Activated CD4-positive, alpha-beta T cell treated with anti-CD3 and anti-CD28 coated beads, Interleukin-2, amount 10 ng/mL, durations not matched to agents 7 days and 5 days (primary cell): ENCODE results near the gene SSBP3. TPM values are rescaled to one million over a fixed set of nuclear protein-coding genes. Genes with fewer than 3 reads are reported as not detected.
"Not testable (repeated sequence)": the region's sequence is repeated elsewhere in the genome, so short reads cannot be mapped to it uniquely, and the experiment has no call there.

ENCODE experiments used
- CTCF ChIA-PET: fragments of 350-600 bp; sonication (Branson Sonifier 250); formaldehyde crosslinking; loops from one replicate; lab custom pipeline; 2021; ENCODE audit warnings: antibody characterized with exemption; lab: Charles Lee
- POLR2A ChIA-PET: fragments of 350-600 bp; sonication (Branson Sonifier 250); formaldehyde crosslinking; loops from one replicate; lab custom pipeline; 2021; ENCODE audit warnings: antibody characterized with exemption; lab: Charles Lee
- DNase-seq: peaks from one replicate; pipeline ENCODE4 v3.0.0-alpha.2; 2020
- H3K27ac Mint-ChIP-seq: one replicate; pipeline ENCODE4 v1.8.0; 2021; ENCODE audit warnings: mild to moderate bottlenecking, moderate library complexity, mixed read lengths
- H3K27me3 Mint-ChIP-seq: one replicate; pipeline ENCODE4 v1.8.0; 2021; ENCODE audit warnings: mixed read lengths
- H3K36me3 Mint-ChIP-seq: one replicate; pipeline ENCODE4 v1.8.0; 2021; ENCODE audit warnings: low read depth, mixed read lengths
- H3K4me1 Mint-ChIP-seq: one replicate; pipeline ENCODE4 v1.8.0; 2021; ENCODE audit warnings: mixed read lengths
- H3K4me3 Mint-ChIP-seq: one replicate; pipeline ENCODE4 v1.8.0; 2021; ENCODE audit warnings: mild to moderate bottlenecking, moderate library complexity, mixed read lengths
- H3K9me3 Mint-ChIP-seq: one replicate; pipeline ENCODE4 v1.8.0; 2021; ENCODE audit warnings: mixed read lengths
- total RNA-seq, 2 experiments: library from RNA; stranded (reverse); gene quantifications; one replicate each; pipeline ENCODE4 v1.2.3, GENCODE V29; 2021

The SSBP3 gene
- total RNA-seq, 2 experiments from 2014 or later = 93.4 to 127 TPM

GRCh38 chr1:54399765-54400164 lies 6.4 kb downstream of the SSBP3 start:
- DNase-seq = no peak
- H3K9me3 Mint-ChIP-seq = no peaks in the 10 kb centered on the region
- ChIA-PET POLR2A (no interaction called here), CTCF (interaction anchor here (0.8 kb wide), 1 partner anchor 16 kb away, joined by 3 read pairs; no protein-coding TSS in a partner anchor)
- H3K27me3 Mint-ChIP-seq = no peaks in the 10 kb centered on the region
- H3K27ac Mint-ChIP-seq = no peak overlapping the region
- peaks cover 69% of the 10 kb centered on the region for H3K4me1 Mint-ChIP-seq
- peaks cover 82% of the 10 kb centered on the region for H3K36me3 Mint-ChIP-seq
- H3K4me3 Mint-ChIP-seq = no peak overlapping the region

GRCh38 chr1:54398963-54399528 lies 7.1 kb downstream of the SSBP3 start:
- CTCF ChIA-PET = interaction anchor here (0.8 kb wide), 1 partner anchor 17 kb away, joined by 3 read pairs; no protein-coding TSS in a partner anchor
- no peak for DNase-seq
- no peaks in the 10 kb centered on the region for H3K27me3 Mint-ChIP-seq
- H3K36me3 Mint-ChIP-seq = peaks cover 76% of the 10 kb centered on the region
- peaks cover 62% of the 10 kb centered on the region for H3K4me1 Mint-ChIP-seq
- peak overlapping the region; percentile 14 for H3K27ac Mint-ChIP-seq
- H3K4me3 Mint-ChIP-seq = no peak overlapping the region
- POLR2A ChIA-PET = no interaction called here
- no peaks in the 10 kb centered on the region for H3K9me3 Mint-ChIP-seq

GRCh38 chr1:54397980-54398379 lies 8.2 kb downstream of the SSBP3 start:
- peaks cover 51% of the 10 kb centered on the region for H3K4me1 Mint-ChIP-seq
- H3K36me3 Mint-ChIP-seq = peaks cover 71% of the 10 kb centered on the region
- H3K4me3 Mint-ChIP-seq = no peak overlapping the region
- no peaks in the 10 kb centered on the region for H3K27me3 Mint-ChIP-seq
- H3K27ac Mint-ChIP-seq = no peak overlapping the region
- ChIA-PET POLR2A (no interaction called here), CTCF (interaction anchor here (2.4 kb wide), 1 partner anchor 11 kb away, joined by 6 read pairs; no protein-coding TSS in a partner anchor)
- DNase-seq = no peak
- H3K9me3 Mint-ChIP-seq = no peaks in the 10 kb centered on the region

- H3K4me3 Mint-ChIP-seq = no peak overlapping the region
- H3K27me3 Mint-ChIP-seq = no peaks in the 10 kb centered on the region
- POLR2A ChIA-PET = no interaction called here
- CTCF ChIA-PET = interaction anchor here (1.1 to 2.4 kb wide), 3 partner anchors 10 to 41 kb away, joined by 3 to 6 read pairs (median 6); no protein-coding TSS in a partner anchor
- H3K36me3 Mint-ChIP-seq = peaks cover 71% of the 10 kb centered on the region
- H3K27ac Mint-ChIP-seq = no peak overlapping the region
- DNase-seq = no peak
- no peaks in the 10 kb centered on the region for H3K9me3 Mint-ChIP-seq
- H3K4me1 Mint-ChIP-seq = peaks cover 43% of the 10 kb centered on the region
Observed at GRCh38 chr1:54397090-54397591, 9.1 kb downstream of the SSBP3 start.

- Mint-ChIP-seq H3K27me3 (no peaks in the 10 kb centered on the region), H3K4me3 (no peak overlapping the region), H3K36me3 (peaks cover 66% of the 10 kb centered on the region), H3K27ac (no peak overlapping the region), H3K4me1 (peaks cover 35% of the 10 kb centered on the region), H3K9me3 (no peaks in the 10 kb centered on the region)
- ChIA-PET CTCF (interaction anchor here (1.1 to 2.4 kb wide), 3 partner anchors 10 to 40 kb away, joined by 3 to 6 read pairs (median 6); no protein-coding TSS in a partner anchor), POLR2A (no interaction called here)
- no peak for DNase-seq
Observed at GRCh38 chr1:54396261-54396933, 9.8 kb downstream of the SSBP3 start.

GRCh38 chr1:54395281-54395934 lies 10.8 kb downstream of the SSBP3 start:
- H3K36me3 Mint-ChIP-seq = peaks cover 61% of the 10 kb centered on the region
- peaks cover 27% of the 10 kb centered on the region for H3K4me1 Mint-ChIP-seq
- DNase-seq = no peak
- ChIA-PET CTCF (interaction anchor here (2.0 to 2.4 kb wide), 2 partner anchors 9 to 12 kb away, joined by 6 read pairs; no protein-coding TSS in a partner anchor), POLR2A (no interaction called here)
- H3K4me3 Mint-ChIP-seq = no peak overlapping the region
- no peaks in the 10 kb centered on the region for H3K27me3 Mint-ChIP-seq
- no peaks in the 10 kb centered on the region for H3K9me3 Mint-ChIP-seq
- H3K27ac Mint-ChIP-seq = no peak overlapping the region

GRCh38 chr1:54394104-54394503 lies 12.1 kb downstream of the SSBP3 start:
- no peak for DNase-seq
- no peaks in the 10 kb centered on the region for H3K9me3 Mint-ChIP-seq
- H3K27me3 Mint-ChIP-seq = no peaks in the 10 kb centered on the region
- POLR2A ChIA-PET = no interaction called here
- no peak overlapping the region for H3K4me3 Mint-ChIP-seq
- CTCF ChIA-PET = interaction anchor here (0.7 to 1.1 kb wide), 4 partner anchors 9 to 102 kb away, joined by 3 to 4 read pairs (median 4); no protein-coding TSS in a partner anchor
- peaks cover 20% of the 10 kb centered on the region for H3K4me1 Mint-ChIP-seq
- H3K36me3 Mint-ChIP-seq = peaks cover 57% of the 10 kb centered on the region
- H3K27ac Mint-ChIP-seq = no peak overlapping the region

- ChIA-PET POLR2A (no interaction called here), CTCF (interaction anchor here (1.5 kb wide), 1 partner anchor 11 kb away, joined by 3 read pairs; no protein-coding TSS in a partner anchor)
- H3K27me3 Mint-ChIP-seq = no peaks in the 10 kb centered on the region
- H3K9me3 Mint-ChIP-seq = no peaks in the 10 kb centered on the region
- H3K36me3 Mint-ChIP-seq = peaks cover 43% of the 10 kb centered on the region
- no peak overlapping the region for H3K4me3 Mint-ChIP-seq
- peaks cover 10% of the 10 kb centered on the region for H3K4me1 Mint-ChIP-seq
- no peak overlapping the region for H3K27ac Mint-ChIP-seq
- no peak for DNase-seq
Observed at GRCh38 chr1:54392401-54392800, 13.8 kb downstream of the SSBP3 start.

GRCh38 chr1:54391450-54392209 lies 14.6 kb downstream of the SSBP3 start:
- ChIA-PET POLR2A (no interaction called here), CTCF (interaction anchor here (1.5 kb wide), 1 partner anchor 10 kb away, joined by 3 read pairs; no protein-coding TSS in a partner anchor)
- peaks cover 46% of the 10 kb centered on the region for H3K36me3 Mint-ChIP-seq

GRCh38 chr1:54390655-54391054 lies 15.5 kb downstream of the SSBP3 start:
- CTCF ChIA-PET = no interaction called here
- no peaks in the 10 kb centered on the region for H3K9me3 Mint-ChIP-seq
- no peak overlapping the region for H3K4me3 Mint-ChIP-seq
- no peaks in the 10 kb centered on the region for H3K27me3 Mint-ChIP-seq
- H3K36me3 Mint-ChIP-seq = peaks cover 43% of the 10 kb centered on the region
- POLR2A ChIA-PET = no interaction called here
- no peak overlapping the region for H3K27ac Mint-ChIP-seq
- peaks cover 6% of the 10 kb centered on the region for H3K4me1 Mint-ChIP-seq
- no peak for DNase-seq

More at GRCh38 chr1:54391450-54392209, 14.6 kb downstream of the SSBP3 start:
- H3K4me1 Mint-ChIP-seq = peaks cover 10% of the 10 kb centered on the region
- no peaks in the 10 kb centered on the region for H3K27me3 Mint-ChIP-seq
- no peak overlapping the region for H3K4me3 Mint-ChIP-seq
- no peak for DNase-seq
- no peak overlapping the region for H3K27ac Mint-ChIP-seq
- no peaks in the 10 kb centered on the region for H3K9me3 Mint-ChIP-seq

- H3K4me3 Mint-ChIP-seq, H3K27me3 Mint-ChIP-seq, POLR2A ChIA-PET, H3K9me3 Mint-ChIP-seq, DNase-seq, H3K27ac Mint-ChIP-seq: not testable (repeated sequence)
- CTCF ChIA-PET = interaction anchor here (0.6 kb wide), 1 partner anchor 1889 kb away, joined by 3 read pairs; no protein-coding TSS in a partner anchor
- peaks cover 15% of the 10 kb centered on the region for H3K4me1 Mint-ChIP-seq
- peaks cover 42% of the 10 kb centered on the region for H3K36me3 Mint-ChIP-seq
Observed at GRCh38 chr1:54389608-54390007, 16.6 kb downstream of the SSBP3 start.

- ChIA-PET POLR2A (no interaction called here), CTCF (interaction anchor here (1.3 kb wide), 1 partner anchor 9 kb away, joined by 6 read pairs; no protein-coding TSS in a partner anchor)
- no peak for DNase-seq
- no peaks in the 10 kb centered on the region for H3K27me3 Mint-ChIP-seq
- no peak overlapping the region for H3K27ac Mint-ChIP-seq
- peaks cover 15% of the 10 kb centered on the region for H3K4me1 Mint-ChIP-seq
- peaks cover 38% of the 10 kb centered on the region for H3K36me3 Mint-ChIP-seq
- H3K4me3 Mint-ChIP-seq = no peak overlapping the region
- no peaks in the 10 kb centered on the region for H3K9me3 Mint-ChIP-seq
Observed at GRCh38 chr1:54387419-54387818, 18.8 kb downstream of the SSBP3 start.
